Globus pallidus (tissue), 1 donor: ENCODE data around the gene ARL5A.
"Not testable (repeated sequence)": the region's sequence is repeated elsewhere in the genome, so short reads cannot be mapped to it uniquely, and the experiment has no call there.

ENCODE experiments used
- DNase-seq: peaks from one replicate; pipeline ENCODE4 v3.0.0-alpha.2; 2015; ENCODE audit warnings: low spot score

ARL5A gene

GRCh38 chr2:151795646-151796240 is 32.5 kb downstream of the ARL5A start:
- DNase-seq, result no peak

- not testable (repeated sequence) for DNase-seq
These were observed 33.8 kb downstream of the ARL5A start for GRCh38 chr2:151794422-151794821.

GRCh38 chr2:151793123-151793522 is 35.1 kb downstream of the ARL5A start:
- DNase-seq, result no peak

GRCh38 chr2:151792589-151792988 is 35.6 kb downstream of the ARL5A start:
- no peak for DNase-seq

GRCh38 chr2:151791545-151791944 is 36.7 kb downstream of the ARL5A start:
- DNase-seq, result no peak

- DNase-seq, result no peak
These were observed 37.5 kb downstream of the ARL5A start for GRCh38 chr2:151790689-151791088.

DNA sequence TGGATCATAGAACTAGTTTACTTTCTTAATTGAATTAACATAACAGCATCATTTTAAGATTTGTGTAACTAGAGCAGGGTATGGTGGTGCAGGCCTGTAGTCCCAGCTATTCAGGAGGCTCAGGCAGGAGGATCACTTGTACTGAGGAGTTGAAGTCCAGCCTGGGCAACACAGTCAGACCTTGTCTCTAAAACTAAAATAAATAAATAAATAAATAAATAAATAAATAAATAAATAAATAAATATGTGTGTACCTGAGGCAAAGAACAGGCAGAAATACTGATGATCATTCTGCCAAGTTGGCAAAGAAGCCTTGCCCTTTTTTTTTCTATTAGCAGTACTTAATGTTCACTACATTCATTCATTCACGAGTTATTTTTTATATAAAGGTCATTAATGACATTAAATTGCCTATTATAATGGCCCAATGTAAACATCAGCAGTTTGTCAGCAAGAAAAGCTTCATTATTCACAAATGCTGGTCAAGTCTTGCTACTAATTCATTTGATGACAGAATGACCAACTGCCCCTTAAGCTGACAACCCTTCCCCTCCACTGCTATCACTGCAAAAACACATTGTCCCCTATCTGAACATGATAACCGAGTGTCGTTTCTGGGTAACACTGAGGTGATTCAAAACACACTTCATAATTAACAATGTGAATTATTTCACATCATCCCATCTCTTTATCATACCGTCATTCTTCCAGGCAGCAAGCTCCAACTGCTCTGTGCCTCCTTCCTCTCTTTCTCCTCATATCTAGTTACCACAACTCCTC is 39.0 kb downstream of the ARL5A start:
- no peak for DNase-seq

- DNase-seq, result no peak
These were observed 41.7 kb downstream of the ARL5A start for GRCh38 chr2:151786483-151786882.

GRCh38 chr2:151786077-151786476 is 42.1 kb downstream of the ARL5A start:
- DNase-seq, result no peak

- no peak for DNase-seq
These were observed 45.1 kb downstream of the ARL5A start for GRCh38 chr2:151783133-151783520.

GRCh38 chr2:151782378-151783132 is 45.7 kb downstream of the ARL5A start:
- DNase-seq, result no peak

DNA sequence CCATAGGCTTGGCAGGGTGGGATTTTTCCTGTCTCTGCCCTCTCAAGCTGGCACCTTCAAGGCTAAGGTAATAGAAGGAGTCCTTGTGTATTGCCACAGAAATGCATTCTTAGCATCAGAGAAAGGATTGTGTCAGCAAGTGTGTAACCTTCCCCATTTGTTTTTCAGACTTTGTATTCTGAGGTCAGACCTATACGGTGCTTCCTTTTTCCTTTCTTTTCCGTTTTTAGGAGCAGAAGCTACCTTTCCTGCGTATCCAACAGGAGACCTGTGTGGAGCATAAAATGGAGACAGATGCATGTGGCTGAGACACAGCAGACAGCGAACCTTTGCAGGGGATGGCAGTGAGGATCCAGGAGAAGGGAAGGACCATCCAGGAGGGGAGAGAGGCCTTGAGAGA is 46.6 kb downstream of the ARL5A start:
- no peak for DNase-seq

GRCh38 chr2:151780938-151781337 is 47.3 kb downstream of the ARL5A start:
- no peak for DNase-seq

DNA sequence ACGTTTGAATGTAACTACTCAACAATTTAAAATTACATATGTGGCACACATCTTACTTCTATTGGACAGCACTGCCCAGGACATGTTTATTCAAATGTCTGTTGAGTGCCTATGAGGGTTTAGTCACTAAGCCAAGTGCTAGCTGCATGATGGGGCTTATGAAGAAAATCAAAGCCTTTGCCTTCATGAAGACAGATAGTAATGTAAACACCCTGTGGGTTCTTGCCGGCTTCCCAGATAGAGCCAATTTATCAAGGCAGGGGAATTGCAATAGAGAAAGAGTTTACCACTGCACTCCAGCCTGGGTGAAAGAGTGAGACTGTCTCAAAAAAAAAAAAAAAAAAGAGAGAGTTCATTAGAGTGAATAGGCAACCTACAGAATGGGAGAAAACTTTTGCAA is 50.3 kb downstream of the ARL5A start:
- DNase-seq, result no peak

- DNase-seq, result no peak
These were observed 50.7 kb downstream of the ARL5A start for GRCh38 chr2:151777487-151777886.

GRCh38 chr2:151776367-151776766 is 51.9 kb downstream of the ARL5A start:
- no peak for DNase-seq

- no peak for DNase-seq
These were observed 53.0 kb downstream of the ARL5A start for GRCh38 chr2:151775057-151775740.

GRCh38 chr2:151774506-151774905 is 53.7 kb downstream of the ARL5A start:
- DNase-seq, result no peak

- peak; percentile 24 for DNase-seq
These were observed 56.4 kb downstream of the ARL5A start for GRCh38 chr2:151771599-151772358.

GRCh38 chr2:151770995-151771394 is 57.2 kb downstream of the ARL5A start:
- DNase-seq, result no peak

DNA sequence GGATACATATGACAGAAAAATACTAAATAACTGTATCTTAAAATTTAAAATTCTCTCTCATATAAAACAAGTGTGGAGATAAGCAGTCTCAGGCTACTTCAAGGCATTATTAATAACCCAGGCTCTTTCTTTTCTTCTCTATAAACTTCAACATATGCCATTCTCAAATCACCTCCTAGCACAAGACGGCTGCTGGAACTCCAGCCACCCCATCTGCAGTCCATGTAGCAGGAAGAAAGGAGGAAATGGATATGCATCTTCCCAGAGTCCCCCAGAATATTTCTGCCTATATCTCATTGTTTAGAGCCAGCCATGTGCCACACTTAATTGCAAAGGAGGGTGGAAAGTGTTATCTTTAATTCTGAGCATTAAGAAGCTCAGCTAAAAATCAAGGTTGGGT is 58.6 kb downstream of the ARL5A start:
- no peak for DNase-seq

GRCh38 chr2:151767536-151767935 is 60.7 kb downstream of the ARL5A start:
- DNase-seq, result no peak
